ENCODE measurements around the gene RIOK1.
"Not testable (repeated sequence)": the region's sequence is repeated elsewhere in the genome, so short reads cannot be mapped to it uniquely, and the experiment has no call there.

Gene RIOK1

DNA sequence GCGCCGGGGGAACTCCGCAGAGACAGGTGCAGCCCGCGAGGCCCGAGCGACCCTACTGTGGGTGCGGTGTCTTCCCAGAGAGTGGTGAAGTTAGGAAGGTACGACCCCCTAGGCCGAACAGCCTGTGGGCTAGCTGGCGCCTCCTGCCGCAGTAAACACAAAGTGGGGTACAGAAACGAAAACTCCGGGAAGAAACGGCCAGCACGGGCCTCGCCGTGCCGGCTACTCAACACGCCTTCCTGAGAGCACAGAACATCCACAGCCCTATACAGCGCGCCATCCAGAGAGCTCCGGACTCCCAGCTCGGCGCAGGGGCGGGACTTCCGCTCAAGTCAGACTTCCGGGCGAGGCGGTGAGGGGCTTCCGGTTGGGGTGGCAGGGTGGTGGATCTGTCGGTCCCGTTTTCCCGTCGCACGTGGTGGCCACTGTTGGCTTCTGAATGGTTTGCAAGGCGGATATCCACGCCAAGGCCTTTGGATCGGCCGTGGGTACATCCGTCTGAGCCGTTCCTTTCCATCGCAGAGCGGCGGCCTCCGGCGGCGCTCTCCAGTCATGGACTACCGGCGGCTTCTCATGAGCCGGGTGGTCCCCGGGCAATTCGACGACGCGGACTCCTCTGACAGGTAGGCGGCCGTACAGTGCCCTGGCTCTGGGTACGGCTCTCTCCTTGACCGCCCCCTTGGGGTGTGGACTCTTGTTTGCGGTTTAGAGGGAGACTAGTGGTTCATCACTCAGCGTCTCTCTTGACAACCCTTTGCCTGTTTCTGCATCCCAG is at the start of gene RIOK1, which contains the start of gene CAGE1:
Gene RIOK1 (plus strand): TSS at position 358 of the 775 bp plus-strand sequence. CDS start 195 bp downstream, at position 553.
Gene CAGE1 (minus strand): TSS at position 292 of the 775 bp plus-strand sequence. CDS start 2,569 bp downstream, outside the sequence.
- TF ChIP-seq, protein P1, sequence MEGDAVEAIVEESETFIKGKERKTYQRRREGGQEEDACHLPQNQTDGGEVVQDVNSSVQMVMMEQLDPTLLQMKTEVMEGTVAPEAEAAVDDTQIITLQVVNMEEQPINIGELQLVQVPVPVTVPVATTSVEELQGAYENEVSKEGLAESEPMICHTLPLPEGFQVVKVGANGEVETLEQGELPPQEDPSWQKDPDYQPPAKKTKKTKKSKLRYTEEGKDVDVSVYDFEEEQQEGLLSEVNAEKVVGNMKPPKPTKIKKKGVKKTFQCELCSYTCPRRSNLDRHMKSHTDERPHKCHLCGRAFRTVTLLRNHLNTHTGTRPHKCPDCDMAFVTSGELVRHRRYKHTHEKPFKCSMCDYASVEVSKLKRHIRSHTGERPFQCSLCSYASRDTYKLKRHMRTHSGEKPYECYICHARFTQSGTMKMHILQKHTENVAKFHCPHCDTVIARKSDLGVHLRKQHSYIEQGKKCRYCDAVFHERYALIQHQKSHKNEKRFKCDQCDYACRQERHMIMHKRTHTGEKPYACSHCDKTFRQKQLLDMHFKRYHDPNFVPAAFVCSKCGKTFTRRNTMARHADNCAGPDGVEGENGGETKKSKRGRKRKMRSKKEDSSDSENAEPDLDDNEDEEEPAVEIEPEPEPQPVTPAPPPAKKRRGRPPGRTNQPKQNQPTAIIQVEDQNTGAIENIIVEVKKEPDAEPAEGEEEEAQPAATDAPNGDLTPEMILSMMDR (IDR thresholded peaks at IDR 0.05; ENCODE audit: extremely low read depth, missing control alignments), result no peak
- DNase-seq (ENCODE audit: low spot score), result peak; percentile 90

DNA sequence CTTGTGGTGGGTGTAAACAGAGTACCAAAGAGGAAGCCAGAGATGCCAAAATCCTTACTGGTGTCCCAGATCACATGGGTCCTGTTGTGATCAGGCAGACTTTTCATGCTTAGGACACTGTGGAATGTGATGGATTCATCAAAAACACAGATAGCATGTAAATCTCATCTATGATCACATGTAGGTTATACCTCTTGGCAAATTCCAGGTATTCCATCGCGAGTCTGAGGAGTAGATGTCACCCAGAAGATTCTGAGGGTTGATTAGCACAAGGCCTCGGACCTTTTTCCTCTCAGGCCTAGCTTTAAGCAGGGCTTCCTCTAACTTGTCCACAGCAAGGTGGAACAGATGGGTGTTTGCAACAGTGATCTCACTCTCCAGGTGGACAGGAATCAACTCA is 48.3 kb upstream of the RIOK1 start:
- TF ChIP-seq, protein P1 (IDR thresholded peaks at IDR 0.05; ENCODE audit: extremely low read depth, missing control alignments), result no peak
- no peak for DNase-seq (ENCODE audit: low spot score)

DNA sequence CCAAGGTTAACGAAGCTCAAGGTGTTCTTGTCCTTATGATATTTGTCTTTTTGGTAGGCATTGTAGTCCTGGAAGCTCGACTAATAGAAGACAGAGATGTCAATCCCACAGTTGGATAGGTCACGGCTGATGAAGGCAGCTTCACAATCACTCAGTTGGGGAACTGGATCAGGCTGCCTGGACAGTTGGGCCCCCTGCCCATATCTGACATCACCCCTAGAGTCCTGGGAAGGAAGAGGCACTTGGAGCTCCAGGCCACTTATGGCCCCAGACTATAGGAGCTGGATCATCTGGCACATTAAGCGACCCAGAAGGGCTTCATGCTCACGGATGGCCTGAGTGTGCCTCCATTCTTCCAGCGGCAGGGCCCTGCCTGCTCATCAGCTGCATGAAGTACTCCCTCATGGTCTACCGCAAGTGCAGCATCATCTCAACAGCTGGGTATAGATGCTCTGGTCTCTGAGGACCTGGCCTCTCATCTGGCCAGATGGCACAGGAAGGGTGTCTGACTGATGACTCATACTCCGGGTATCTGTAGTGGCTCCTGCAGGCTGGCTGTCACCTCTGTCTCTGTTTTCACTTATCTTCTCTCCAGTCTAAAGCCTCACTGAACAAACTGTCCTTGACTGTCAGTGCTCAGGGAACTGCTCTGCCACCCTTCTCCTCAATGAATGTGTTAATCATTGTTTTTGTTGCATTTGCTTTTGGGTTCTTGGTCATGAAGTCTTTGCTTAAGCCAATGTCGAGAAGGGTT is 47.4 kb upstream of the RIOK1 start:
- no peak for DNase-seq (ENCODE audit: low spot score)
- TF ChIP-seq, protein P1 (IDR thresholded peaks at IDR 0.05; ENCODE audit: extremely low read depth, missing control alignments), result no peak

DNA sequence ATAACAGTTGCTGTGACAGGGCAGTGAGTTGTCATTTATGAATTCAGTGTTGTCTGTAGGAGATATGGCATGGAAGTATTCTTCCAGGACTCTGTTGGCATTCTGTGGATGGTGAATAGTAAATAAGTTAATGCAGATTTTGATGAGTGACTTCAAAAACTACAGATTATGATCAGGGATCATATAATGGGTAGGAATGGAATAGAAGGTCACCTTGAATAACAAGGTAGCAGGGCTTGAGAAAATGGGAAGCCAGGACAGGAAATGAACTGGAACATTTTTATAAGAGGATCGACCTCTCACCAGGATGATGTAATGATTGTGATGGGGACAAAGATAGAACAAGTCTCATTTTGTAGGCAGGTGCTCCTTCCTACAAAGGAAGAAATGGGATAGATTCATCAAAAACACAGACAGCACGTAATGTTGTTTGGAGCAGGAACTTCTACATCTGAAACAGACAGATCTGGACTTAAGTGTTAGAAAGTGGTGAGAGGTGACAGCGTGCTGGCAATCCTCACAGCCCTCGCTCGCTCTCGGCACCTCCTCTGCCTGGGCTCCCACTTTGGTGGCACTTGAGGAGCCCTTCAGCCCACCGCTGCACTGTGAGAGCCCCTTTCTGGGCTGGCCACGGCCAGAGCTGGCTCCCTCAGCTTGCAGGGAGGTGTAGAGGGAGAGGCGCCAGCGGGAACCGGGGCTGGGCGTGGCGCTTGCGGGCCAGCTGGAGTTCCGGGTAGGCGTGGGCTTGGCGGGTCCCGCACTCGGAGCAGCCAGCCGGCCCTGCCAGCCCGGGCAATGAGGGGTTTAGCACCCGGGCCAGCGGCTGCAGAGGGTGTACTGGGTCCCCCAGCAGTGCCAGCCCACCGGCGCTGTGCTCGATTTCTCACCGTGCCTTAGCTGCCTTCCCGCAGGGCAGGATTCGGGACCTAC is 45.8 kb upstream of the RIOK1 start:
- TF ChIP-seq, protein P1 (IDR thresholded peaks at IDR 0.05; ENCODE audit: extremely low read depth, missing control alignments), result no peak
- no peak for DNase-seq (ENCODE audit: low spot score)

DNA sequence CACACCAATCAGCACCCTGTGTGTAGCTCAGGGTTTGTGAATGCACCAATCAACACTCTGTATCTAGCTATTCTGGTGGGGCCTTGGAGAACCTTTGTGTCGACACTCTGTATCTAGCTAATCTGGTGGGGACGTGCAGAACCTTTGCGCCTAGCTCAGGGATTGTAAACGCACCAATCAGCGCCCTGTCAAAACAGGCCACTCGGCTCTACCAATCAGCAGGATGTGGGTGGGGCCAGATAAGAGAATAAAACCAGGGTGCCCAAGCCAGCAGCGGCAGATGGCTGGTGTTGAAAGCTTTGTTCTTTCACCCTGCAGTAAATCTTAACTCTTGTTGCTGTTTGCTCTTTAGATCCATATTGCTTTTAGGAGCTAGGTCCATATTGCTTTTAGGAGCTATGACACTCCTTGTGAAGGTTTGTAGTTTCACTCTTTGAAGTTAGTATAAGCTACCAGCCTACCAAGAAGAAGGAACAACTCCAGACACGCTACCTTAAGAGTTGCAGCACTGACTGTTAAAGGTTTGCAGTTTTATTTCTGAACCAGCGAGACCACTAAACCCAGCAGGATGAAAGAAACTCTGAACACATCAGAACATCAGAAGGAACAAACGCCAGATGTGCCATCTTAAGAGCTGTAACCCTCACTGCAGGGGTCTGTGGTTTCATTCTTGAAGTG is 44.7 kb upstream of the RIOK1 start:
- not testable (repeated sequence) for DNase-seq (ENCODE audit: low spot score)

DNA sequence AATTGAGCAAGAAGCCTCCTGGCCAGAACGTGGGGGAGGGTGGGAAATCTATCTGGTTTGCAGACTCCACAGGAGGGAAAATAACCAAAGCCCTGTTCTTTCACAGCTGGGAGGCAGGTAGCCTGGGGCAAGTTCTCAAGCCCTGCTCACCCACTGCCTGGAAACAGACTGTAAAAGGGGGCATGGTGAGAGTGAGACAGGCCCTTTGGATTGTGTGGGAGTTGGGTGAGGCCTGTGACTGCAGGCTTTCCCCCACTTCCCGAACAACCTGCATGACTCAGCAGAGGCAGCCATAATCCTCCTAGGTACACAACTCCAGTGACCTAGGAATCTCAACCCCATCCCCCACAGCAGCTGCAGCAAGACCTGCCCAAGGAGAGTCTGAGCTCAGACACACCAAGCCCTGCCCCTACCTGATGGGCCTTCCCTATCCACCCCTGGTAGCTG is 42.0 kb upstream of the RIOK1 start:
- not testable (repeated sequence) for DNase-seq (ENCODE audit: low spot score)

DNA sequence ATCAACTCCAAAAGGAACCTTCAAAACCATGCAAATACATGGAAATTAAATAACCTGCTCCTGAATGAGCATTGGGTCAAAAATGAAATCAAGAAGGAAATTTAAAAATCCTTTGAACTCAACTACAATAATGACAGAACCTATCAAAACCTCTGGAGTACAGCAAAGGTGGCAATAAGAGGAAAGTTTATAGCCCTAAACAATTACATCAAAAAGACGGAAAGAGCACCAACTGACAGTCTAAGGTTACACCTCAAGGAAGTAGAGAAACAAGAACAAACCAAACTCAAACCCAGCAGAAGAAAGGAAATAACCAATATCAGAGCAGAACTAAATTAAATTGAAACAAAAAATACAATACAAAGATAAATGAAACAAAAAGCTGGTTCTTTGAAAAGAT is 39.0 kb upstream of the RIOK1 start:
- DNase-seq (ENCODE audit: low spot score), result not testable (repeated sequence)

DNA sequence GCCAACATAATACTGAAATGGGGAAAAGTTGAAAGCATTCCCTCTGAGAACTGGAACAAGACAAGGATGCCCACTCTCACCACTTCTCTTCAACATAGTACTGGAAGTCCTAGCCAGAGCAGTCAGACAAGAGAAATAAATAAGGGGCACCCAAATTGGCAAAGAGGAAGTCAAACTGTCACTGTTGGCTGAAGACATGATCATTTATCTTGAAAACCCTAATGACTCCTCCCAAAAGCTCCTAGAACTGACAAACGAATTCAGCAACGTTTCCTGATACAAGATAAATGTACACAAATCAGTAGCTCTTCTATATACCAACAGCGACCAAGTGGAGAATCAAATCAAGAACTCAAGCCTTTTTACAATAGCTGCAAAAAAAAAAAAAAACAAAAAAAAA is 37.7 kb upstream of the RIOK1 start:
- DNase-seq (ENCODE audit: low spot score), result not testable (repeated sequence)

DNA sequence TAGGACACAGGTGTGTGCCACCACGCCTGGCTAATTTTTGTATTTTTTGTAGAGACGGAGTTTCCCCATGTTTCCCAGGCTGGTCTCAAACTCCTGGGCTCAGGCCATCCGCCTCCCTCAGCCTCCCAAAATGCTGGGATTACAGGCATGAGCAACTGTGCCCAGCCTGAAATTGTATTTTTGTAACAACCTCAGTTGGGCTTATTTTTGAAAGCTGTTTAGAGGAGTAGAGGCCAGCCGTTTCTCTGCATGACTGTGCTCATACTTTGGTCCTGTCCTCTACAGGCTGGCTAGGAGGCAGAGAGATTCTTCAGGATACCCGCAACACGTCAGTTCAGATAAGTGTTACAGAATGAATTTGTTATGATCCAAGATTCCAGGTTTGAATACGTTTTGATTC is 22.2 kb upstream of the RIOK1 start:
- TF ChIP-seq, protein P1 (IDR thresholded peaks at IDR 0.05; ENCODE audit: extremely low read depth, missing control alignments), result no peak
- DNase-seq (ENCODE audit: low spot score), result no peak

Data from GM20000 (cell line).